Measurements from ENCODE around the gene UBASH3B. TPM values are rescaled to one million over a fixed set of nuclear protein-coding genes. Genes with fewer than 3 reads are reported as not detected.

UBASH3B gene
- total RNA-seq, 2 experiments from 2014 or later: 28.2 to 30.6 TPM

DNA sequence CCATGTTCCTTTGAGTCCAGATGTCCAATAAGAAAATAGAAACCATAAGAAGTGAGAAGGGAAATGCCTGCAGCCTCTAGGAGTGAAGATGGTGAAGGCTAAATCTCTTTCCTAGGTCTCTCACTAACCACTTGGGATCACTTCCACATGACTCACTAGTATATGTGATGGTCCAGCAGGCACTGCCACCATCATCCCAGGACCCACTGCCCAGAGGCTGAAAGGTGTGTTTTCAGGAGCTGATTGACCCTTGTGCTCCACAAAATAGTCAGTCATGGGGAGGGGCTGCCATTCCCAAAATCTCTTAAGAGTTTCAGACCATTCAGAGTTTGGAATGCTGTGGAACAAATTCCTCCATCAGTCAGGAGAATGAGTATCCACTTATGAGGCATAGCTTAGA is 22.9 kb downstream of the UBASH3B start:
- no peaks in the 10 kb centered on the region for H3K27me3 Mint-ChIP-seq
- H3K4me3 Mint-ChIP-seq: no peak overlapping the region
- no peak for DNase-seq
- H3K9me3 Mint-ChIP-seq: no peaks in the 10 kb centered on the region
- H3K36me3 Mint-ChIP-seq: no peaks in the 10 kb centered on the region
- H3K27ac Mint-ChIP-seq: no peak overlapping the region
- H3K4me1 Mint-ChIP-seq: peaks cover 52% of the 10 kb centered on the region

DNA sequence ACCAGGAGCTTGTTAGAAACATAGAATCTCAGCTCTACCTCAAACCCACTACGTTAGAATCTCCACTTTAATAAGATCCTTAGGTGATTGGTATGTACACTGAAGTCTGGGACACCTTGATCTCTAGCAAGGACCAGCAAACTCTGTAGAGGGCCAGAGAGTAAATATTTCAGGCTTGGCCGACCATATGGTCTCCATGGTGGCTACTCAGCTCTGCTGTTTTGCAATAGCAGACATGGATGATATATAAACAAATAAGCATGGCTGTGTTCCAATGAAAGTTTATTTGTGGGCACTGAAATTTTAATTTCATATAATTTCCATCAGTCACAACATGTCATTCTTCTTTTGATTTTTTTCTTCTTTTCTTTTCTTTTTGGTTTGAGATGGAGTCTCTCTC is 23.9 kb downstream of the UBASH3B start:
- Mint-ChIP-seq H3K27ac (no peak overlapping the region), H3K36me3 (no peaks in the 10 kb centered on the region), H3K4me1 (peaks cover 51% of the 10 kb centered on the region), H3K4me3 (no peak overlapping the region), H3K27me3 (no peaks in the 10 kb centered on the region), H3K9me3 (no peaks in the 10 kb centered on the region)
- DNase-seq: no peak

DNA sequence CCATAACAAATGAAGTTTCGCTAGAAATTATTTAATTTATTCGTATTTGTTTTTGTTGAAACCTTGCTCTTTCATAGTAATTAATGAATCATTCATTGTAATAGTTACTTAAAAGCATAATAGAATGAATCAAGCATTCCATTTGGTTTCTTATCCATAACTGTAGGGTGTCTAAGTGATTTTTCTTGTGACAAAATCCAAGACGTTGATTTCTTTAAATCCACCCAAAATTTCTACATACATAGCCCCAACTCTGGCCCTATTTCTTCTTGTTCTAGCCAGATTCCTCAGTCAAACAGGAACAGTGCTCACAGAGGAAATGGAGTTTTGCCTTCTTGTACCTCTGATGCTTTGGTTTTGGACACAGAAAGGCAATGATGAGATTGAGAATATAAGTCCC is 25.5 kb downstream of the UBASH3B start:
- Mint-ChIP-seq H3K9me3 (no peaks in the 10 kb centered on the region), H3K4me1 (peaks cover 41% of the 10 kb centered on the region), H3K27ac (no peak overlapping the region), H3K4me3 (no peak overlapping the region), H3K27me3 (no peaks in the 10 kb centered on the region), H3K36me3 (peaks cover 4% of the 10 kb centered on the region)
- DNase-seq: no peak

DNA sequence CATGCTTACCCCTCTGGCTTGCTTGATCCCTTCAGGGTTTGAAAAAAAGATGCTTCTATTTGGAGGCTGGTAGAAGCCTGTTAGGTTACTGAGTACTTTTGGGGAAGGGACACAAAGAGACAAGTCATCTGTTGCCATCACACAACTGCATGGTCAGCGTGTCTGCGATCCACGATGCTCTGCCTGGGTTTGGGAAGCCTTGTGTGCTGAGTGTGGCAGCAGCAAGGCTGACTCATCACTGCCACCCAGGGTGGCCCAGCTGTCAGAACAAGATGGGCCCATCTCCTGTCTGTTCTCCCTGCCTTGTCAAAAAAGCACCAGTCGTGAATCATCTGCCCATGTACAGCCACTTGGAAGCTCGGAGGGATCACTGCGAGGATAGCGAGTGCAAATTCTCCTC is 26.2 kb downstream of the UBASH3B start:
- peaks cover 9% of the 10 kb centered on the region for H3K36me3 Mint-ChIP-seq
- H3K27ac Mint-ChIP-seq: no peak overlapping the region
- no peaks in the 10 kb centered on the region for H3K27me3 Mint-ChIP-seq
- H3K4me1 Mint-ChIP-seq: peaks cover 42% of the 10 kb centered on the region
- no peak for DNase-seq
- no peak overlapping the region for H3K4me3 Mint-ChIP-seq
- no peaks in the 10 kb centered on the region for H3K9me3 Mint-ChIP-seq

DNA sequence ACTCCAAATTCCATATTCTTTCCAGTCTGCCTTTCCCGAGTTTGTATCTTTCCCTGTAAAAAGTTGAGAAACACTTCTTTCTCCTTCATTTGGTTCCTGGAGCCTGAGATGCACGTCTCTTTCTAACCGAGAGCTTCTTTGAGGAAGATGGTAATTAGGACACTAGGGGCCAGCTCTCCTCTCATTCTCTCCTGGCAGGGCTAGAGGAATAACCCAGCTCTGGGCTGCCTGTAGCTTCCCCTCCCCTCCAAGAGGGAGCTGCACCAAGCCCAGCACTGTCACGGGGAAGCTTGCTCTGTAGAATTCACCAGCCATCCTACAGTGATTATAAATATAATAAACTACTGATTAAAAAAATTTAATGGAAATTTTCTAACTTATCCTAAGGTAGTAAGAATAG is 26.9 kb downstream of the UBASH3B start:
- H3K4me3 Mint-ChIP-seq: no peak overlapping the region

DNA sequence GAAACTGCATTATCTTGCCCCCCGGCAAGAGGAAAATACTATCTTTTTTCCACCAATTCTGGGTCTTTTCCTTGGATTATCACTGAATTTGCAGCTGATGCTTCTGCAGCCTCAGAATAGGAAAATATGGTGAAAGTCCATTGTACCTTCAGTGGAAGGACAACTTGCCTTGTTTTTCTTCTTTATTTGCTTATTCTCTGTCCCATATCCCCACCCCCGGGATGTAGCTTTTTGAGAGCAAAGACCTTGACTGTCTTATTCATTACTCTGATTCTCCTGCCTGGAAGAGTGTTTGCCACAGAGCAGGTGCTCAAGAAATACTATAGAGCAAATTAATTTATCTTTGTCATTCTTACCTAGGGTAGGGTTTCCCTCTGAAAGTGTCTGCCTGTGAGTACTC is 29.5 kb downstream of the UBASH3B start:
- DNase-seq: no peak
- Mint-ChIP-seq H3K27ac (no peak overlapping the region), H3K4me1 (peaks cover 48% of the 10 kb centered on the region), H3K36me3 (peaks cover 15% of the 10 kb centered on the region), H3K27me3 (no peaks in the 10 kb centered on the region), H3K9me3 (no peaks in the 10 kb centered on the region), H3K4me3 (no peak overlapping the region)

More for the DNA sequence above, 26.9 kb downstream of the UBASH3B start:
- no peak for DNase-seq
- H3K36me3 Mint-ChIP-seq: peaks cover 15% of the 10 kb centered on the region
- H3K27me3 Mint-ChIP-seq: no peaks in the 10 kb centered on the region
- H3K9me3 Mint-ChIP-seq: no peaks in the 10 kb centered on the region
- H3K27ac Mint-ChIP-seq: peak overlapping the region; percentile 22
- H3K4me1 Mint-ChIP-seq: peaks cover 40% of the 10 kb centered on the region

DNA sequence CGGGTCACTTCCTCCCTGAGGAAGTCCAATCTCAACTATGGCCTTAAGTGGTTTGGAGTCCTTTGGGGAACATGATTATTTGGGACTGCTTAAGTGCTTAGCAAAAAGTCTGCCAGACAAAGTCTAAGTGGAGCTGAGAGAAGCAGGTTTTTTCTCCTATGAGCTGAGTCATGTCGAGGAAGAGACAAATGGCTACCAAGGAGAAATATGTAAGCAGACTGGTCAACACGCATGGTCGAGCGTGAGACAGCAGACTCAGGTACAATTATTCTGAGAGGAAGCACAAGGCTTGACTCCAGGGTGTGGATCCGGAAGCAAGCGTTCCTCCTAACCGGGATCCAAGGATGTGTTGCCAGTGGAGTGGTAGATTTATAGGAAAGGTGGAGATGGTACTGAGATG is 30.6 kb downstream of the UBASH3B start:
- Mint-ChIP-seq H3K9me3 (no peaks in the 10 kb centered on the region), H3K4me1 (peaks cover 56% of the 10 kb centered on the region), H3K27ac (no peak overlapping the region), H3K27me3 (no peaks in the 10 kb centered on the region), H3K4me3 (no peak overlapping the region), H3K36me3 (peaks cover 15% of the 10 kb centered on the region)
- no peak for DNase-seq

DNA sequence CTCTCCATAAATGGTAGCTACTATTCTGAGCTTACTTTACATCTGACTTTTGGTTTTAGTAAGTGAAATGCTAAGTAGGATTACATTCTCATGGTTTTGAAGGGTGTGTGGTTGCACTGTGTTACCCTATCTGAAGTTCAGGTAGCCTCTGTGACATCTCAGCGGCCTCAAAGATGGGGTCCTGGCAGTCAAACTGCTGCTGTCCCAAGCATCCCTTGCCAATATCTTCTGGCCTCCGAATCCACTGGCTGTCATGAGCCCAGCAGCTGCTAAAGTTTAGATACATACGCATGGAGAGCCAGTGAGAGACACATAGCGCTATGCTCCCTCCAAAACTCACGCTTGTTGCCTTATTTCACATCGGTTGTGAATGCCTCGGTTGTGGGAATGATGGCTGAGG is 34.9 kb downstream of the UBASH3B start:
- H3K27ac Mint-ChIP-seq: peak overlapping the region; percentile 80
- DNase-seq: no peak
- peaks cover 74% of the 10 kb centered on the region for H3K4me1 Mint-ChIP-seq
- H3K9me3 Mint-ChIP-seq: peaks cover 2% of the 10 kb centered on the region
- no peaks in the 10 kb centered on the region for H3K27me3 Mint-ChIP-seq
- peak overlapping the region; percentile 54 for H3K4me3 Mint-ChIP-seq
- peaks cover 31% of the 10 kb centered on the region for H3K36me3 Mint-ChIP-seq

DNA sequence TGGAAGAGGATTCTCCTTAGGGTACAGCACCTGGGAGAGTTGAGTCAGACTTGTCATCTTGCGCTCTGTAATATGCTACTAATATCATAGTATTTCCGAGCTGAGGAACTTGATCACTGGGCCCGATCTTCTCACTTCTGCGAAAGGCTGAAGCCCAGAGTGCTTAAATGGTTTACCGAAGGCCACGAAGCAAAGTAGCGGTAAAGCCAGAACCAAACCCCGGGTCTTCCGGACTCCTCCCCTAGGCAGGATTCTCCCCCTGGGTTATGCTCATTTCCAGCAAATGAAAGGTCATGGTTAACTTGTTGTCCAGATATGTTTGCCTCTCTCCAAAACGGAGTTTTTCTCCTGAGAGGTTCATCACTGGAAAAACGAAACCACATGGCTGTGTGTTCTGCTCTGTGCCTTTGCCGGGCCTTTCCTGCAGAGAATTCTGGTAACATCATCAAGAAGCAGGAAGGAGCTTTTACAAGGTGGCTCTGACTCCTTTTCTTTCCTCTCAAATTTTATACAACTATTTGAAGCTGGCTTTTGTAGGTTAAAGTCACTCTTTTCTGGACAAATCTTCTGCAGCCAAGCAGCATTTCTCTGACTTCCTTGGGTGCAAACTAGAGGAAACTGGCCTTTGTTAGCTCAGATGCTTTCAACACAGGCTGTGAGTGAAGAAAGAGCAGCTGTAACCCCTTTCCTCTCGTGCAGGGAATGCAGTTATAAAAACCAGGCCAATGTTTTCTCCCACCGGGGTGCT is 35.5 kb downstream of the UBASH3B start:
- H3K9me3 Mint-ChIP-seq: peaks cover 2% of the 10 kb centered on the region
- H3K36me3 Mint-ChIP-seq: peaks cover 32% of the 10 kb centered on the region
- no peak for DNase-seq
- no peaks in the 10 kb centered on the region for H3K27me3 Mint-ChIP-seq
- peak overlapping the region; percentile 54 for H3K4me3 Mint-ChIP-seq
- peak overlapping the region; percentile 80 for H3K27ac Mint-ChIP-seq
- H3K4me1 Mint-ChIP-seq: peaks cover 78% of the 10 kb centered on the region

DNA sequence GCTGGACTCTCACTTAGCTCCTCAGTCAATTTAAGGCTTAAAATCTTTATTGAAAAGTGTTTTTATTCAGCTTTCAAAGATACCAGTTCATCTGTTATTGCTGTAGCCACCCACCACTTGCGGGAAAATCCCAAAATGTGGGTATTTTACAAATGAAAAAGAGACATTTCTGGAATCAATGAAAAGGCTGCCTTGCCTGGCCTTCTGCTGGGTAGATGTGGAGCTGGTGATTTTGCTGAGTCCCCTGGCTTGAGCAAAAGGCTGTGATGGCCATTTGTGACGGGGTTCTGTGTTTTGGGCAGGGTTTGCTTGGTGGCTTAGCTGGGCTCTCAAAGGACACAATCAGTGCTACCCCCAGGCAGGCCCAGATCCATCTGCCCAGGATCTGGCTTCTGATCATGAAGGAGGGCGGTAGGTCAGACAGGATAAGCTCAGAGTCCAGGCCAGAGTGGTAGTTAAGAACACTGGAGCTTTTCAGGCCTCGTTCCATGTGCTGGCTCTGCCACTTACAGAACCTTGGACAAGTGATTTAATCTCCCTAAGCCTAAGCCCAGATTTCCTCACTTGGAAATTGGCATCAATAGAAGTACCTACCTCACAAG is 36.1 kb downstream of the UBASH3B start:
- peaks cover 78% of the 10 kb centered on the region for H3K4me1 Mint-ChIP-seq
- H3K27me3 Mint-ChIP-seq: no peaks in the 10 kb centered on the region
- peak overlapping the region; percentile 80 for H3K27ac Mint-ChIP-seq
- H3K36me3 Mint-ChIP-seq: peaks cover 27% of the 10 kb centered on the region
- no peak for DNase-seq
- H3K9me3 Mint-ChIP-seq: peaks cover 2% of the 10 kb centered on the region
- H3K4me3 Mint-ChIP-seq: peak overlapping the region; percentile 54

DNA sequence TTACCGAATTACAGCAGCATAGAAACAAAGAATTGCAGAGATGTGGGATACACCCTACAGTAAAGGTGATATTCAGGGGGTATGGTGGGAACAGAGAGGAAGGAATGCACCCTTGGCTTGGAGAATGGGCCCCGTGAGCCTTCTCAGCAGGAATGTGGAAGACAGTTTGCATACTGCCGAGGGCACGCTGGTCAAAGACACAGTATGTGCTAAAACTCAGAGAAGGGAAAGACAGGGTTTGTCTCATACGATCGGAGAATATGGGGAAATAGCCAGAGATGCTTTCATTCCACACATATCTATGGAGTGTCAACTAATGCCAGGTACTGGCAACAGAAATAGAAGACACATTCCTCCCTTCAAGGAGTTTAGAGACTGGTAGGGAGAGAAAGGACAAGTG is 36.9 kb downstream of the UBASH3B start:
- Mint-ChIP-seq H3K9me3 (peaks cover 2% of the 10 kb centered on the region), H3K27me3 (no peaks in the 10 kb centered on the region), H3K4me3 (no peak overlapping the region), H3K36me3 (peaks cover 20% of the 10 kb centered on the region), H3K27ac (peak overlapping the region; percentile 44), H3K4me1 (peaks cover 80% of the 10 kb centered on the region)
- DNase-seq: no peak

DNA sequence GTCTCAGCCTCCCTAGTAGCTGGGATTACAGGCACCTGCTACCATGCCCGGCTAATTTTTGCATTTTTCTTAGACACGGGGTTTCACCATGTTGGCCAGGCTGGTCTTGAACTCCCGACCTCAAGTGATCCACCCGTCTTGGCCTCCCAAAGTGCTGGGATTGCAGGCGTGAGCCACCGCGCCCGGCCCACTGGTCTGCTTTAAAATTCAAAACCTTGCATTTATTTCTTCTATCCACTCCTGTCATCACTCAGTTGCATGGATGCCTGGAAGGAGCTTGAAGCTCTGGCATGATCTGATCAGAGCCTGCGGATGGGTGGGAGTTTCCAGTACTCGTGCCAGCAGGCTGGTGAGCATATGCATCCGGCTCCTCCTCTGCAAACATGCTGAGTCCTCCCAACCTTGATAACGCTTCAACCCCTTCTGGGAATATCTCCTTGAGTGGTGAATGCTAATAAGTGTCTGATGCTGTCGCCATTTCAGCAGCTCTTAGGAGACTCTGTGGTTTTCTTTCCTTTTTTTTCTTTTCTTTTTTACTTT is 39.6 kb downstream of the UBASH3B start:
- H3K36me3 Mint-ChIP-seq: peaks cover 25% of the 10 kb centered on the region
- peaks cover 87% of the 10 kb centered on the region for H3K4me1 Mint-ChIP-seq
- no peak overlapping the region for H3K4me3 Mint-ChIP-seq
- no peak for DNase-seq
- no peaks in the 10 kb centered on the region for H3K27me3 Mint-ChIP-seq
- no peak overlapping the region for H3K27ac Mint-ChIP-seq
- peaks cover 5% of the 10 kb centered on the region for H3K9me3 Mint-ChIP-seq

DNA sequence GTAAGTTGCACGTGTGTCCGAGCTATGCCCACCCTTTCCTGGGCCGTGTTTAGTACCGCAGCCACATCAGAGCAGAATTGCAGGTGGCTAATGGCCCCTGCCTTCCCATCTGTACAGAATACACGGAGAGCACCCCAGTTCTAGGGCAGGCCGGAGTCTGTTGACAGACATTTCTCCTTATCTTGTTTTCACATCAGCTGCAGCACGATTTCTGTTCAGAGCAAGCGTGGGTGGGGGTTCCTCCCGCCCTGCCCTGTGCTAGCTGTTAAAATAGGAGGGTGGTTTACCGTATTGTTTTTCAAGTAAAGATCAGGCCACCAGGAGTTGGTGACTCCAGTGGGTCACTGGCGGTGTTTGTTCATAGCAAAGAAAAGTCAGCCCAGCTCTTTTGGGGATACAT is 41.1 kb downstream of the UBASH3B start:
- Mint-ChIP-seq H3K27me3 (no peaks in the 10 kb centered on the region), H3K4me3 (peak overlapping the region; percentile 64), H3K36me3 (peaks cover 25% of the 10 kb centered on the region), H3K27ac (peak overlapping the region; percentile 86), H3K4me1 (peaks cover 88% of the 10 kb centered on the region), H3K9me3 (peaks cover 5% of the 10 kb centered on the region)
- peak; percentile 74 for DNase-seq

DNA sequence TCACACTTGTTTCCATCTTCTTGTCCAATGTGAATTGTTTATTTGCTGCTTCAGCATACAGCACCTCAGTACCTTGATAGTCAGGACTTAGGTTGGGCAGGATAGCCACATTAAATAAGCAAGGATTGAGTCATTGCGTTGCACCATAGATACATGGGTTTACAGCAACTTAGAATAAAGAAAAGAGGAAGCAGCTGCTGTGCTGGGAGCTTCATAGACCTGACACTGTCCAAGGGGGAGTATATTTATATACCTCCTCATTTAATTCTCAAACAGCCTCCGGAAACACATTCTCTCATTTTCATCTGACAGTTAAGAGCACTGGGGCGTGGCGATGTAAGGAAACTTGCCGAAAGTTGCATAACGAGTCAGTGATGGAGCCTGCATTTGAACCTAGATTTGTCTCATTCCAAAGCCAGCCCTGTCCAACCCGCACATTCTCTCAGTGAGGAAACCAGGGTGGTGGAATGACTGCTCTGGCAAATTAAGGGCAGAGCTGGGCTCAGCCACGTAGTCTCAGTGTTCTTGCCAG is 42.2 kb downstream of the UBASH3B start:
- peaks cover 4% of the 10 kb centered on the region for H3K9me3 Mint-ChIP-seq
- no peaks in the 10 kb centered on the region for H3K27me3 Mint-ChIP-seq
- peak overlapping the region; percentile 61 for H3K4me3 Mint-ChIP-seq

DNA sequence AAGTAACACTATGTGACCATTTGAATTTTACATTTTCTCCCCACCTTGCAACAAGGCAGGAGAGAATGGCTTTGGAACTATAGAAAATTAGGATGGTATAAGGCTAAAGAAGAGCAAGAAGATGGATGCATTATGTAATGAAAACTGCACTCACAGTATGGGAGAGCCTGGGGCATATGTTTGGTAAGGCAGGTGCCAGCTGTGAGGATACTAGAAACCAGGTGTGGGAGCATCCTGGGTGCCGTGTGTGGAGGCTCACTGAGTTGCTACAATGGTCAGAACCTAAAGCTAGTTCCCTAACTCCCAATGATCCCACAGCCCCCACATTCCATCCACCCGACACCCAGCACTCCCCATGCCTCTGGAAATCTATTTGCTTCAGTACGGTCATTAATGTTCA is 42.9 kb downstream of the UBASH3B start:
- no peak overlapping the region for H3K4me3 Mint-ChIP-seq
- H3K4me1 Mint-ChIP-seq: peaks cover 81% of the 10 kb centered on the region
- H3K9me3 Mint-ChIP-seq: peaks cover 3% of the 10 kb centered on the region
- H3K36me3 Mint-ChIP-seq: peaks cover 16% of the 10 kb centered on the region
- no peak for DNase-seq
- no peaks in the 10 kb centered on the region for H3K27me3 Mint-ChIP-seq
- H3K27ac Mint-ChIP-seq: no peak overlapping the region

More for the DNA sequence above, 42.2 kb downstream of the UBASH3B start:
- Mint-ChIP-seq H3K4me1 (peaks cover 84% of the 10 kb centered on the region), H3K27ac (peak overlapping the region; percentile 86), H3K36me3 (peaks cover 20% of the 10 kb centered on the region)
- no peak for DNase-seq
